ENCODE measurements around the gene SPI1.

Gene SPI1

GRCh38 chr11:47305734-47306483 lies 72.4 kb downstream of the SPI1 start:
- no peak overlapping the region for H3K27ac ChIP-seq
- no peak for TF ChIP-seq CTCF (IDR thresholded peaks at IDR 0.05)
- no peaks in the 10 kb centered on the region for H3K27me3 ChIP-seq
- H3K9me3 ChIP-seq, result no peaks in the 10 kb centered on the region
- H3K4me1 ChIP-seq (ENCODE audit: control insufficient read depth in 1 of 2, insufficient read depth in 1 of 2, low read depth in 1 of 2, low read length in 1 of 2), result no peaks in the 10 kb centered on the region
- H3K4me3 ChIP-seq (ENCODE audit: low read depth in 1 of 2, low read length in 1 of 2), result no peak overlapping the region
- H3K36me3 ChIP-seq, result peaks cover 69% of the 10 kb centered on the region
